Measurements from ENCODE around the gene LRRC8B.

The LRRC8B gene

DNA sequence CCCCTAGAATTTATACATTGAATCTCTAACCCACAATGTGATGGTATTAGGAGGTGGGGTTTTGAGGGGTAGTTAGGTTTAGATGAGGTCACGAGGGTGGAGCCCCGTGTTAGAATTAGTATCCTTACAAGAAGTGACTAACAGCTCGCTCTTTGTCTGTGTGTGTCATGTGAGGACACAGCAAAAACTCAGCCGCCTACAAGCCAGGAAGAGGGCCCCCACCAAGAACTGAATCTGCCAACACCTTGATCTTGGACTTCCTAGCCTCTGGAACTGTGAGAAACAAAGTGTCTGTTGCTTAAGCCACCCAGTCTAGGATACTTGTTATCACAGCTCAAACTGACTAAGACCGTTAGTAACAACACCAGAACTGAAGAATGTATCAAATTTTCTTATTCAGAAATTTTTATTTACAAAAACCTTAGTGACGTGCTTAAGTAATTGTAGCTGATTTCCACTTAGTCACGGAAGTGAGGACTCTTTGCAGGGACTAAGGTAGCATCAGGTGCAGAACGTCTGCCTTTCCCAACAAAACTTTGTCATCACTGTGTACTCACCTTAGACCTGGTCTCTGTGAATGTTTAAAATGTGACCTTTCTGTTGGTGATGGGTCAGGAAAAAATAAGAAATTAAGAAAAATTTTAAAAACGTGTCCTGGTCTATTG lies 83.8 kb downstream of the LRRC8B start:
- H3K4me3 ChIP-seq (ENCODE audit: low read length): no peak overlapping the region
- TF ChIP-seq, protein P1, sequence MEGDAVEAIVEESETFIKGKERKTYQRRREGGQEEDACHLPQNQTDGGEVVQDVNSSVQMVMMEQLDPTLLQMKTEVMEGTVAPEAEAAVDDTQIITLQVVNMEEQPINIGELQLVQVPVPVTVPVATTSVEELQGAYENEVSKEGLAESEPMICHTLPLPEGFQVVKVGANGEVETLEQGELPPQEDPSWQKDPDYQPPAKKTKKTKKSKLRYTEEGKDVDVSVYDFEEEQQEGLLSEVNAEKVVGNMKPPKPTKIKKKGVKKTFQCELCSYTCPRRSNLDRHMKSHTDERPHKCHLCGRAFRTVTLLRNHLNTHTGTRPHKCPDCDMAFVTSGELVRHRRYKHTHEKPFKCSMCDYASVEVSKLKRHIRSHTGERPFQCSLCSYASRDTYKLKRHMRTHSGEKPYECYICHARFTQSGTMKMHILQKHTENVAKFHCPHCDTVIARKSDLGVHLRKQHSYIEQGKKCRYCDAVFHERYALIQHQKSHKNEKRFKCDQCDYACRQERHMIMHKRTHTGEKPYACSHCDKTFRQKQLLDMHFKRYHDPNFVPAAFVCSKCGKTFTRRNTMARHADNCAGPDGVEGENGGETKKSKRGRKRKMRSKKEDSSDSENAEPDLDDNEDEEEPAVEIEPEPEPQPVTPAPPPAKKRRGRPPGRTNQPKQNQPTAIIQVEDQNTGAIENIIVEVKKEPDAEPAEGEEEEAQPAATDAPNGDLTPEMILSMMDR (conservative IDR thresholded peaks at IDR 0.05; ENCODE audit: low read depth, low read length): no peak
- DNase-seq (ENCODE audit: low read depth): no peak

- H3K4me3 ChIP-seq (ENCODE audit: low read length): no peak overlapping the region
- no peak for DNase-seq (ENCODE audit: low read depth)
- TF ChIP-seq, protein P1 (conservative IDR thresholded peaks at IDR 0.05; ENCODE audit: low read depth, low read length): no peak
Observed at GRCh38 chr1:89608984-89609725, 84.5 kb downstream of the LRRC8B start.

DNA sequence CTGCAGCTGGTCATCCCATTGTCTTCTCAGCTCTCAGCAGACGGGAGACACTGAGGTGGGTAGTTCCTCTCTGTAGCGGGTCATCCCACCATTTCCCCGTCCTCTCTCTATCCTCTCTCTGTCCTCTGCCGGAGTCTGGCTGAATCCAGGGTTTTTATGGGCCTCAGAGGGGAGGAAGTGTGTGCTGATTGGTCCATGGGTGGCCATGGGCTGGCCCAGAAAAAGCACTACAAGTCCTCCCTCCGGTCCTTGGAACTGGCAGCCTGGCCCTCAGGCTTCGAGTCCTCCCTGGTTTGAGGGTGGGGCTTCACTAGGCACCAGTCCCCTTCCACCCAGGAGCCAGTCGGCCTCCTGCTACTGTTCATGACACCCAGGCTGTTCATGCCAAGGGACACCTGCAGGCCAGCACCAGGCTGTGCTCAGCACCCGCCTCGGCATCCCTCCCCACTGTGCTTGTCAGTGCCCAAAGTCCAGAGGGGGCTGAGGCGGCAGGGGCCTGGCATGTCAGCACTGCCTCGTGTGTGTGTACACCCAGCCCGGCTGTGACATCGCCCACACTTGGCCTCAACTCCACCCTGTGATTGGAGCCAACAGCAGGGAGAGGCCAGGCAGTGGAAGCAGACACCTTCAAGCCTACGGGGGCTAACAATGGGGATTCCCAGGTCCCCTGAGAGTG lies 85.3 kb downstream of the LRRC8B start:
- H3K4me3 ChIP-seq (ENCODE audit: low read length): no peak overlapping the region
- TF ChIP-seq, protein P1 (conservative IDR thresholded peaks at IDR 0.05; ENCODE audit: low read depth, low read length): no peak
- DNase-seq (ENCODE audit: low read depth): no peak

DNA sequence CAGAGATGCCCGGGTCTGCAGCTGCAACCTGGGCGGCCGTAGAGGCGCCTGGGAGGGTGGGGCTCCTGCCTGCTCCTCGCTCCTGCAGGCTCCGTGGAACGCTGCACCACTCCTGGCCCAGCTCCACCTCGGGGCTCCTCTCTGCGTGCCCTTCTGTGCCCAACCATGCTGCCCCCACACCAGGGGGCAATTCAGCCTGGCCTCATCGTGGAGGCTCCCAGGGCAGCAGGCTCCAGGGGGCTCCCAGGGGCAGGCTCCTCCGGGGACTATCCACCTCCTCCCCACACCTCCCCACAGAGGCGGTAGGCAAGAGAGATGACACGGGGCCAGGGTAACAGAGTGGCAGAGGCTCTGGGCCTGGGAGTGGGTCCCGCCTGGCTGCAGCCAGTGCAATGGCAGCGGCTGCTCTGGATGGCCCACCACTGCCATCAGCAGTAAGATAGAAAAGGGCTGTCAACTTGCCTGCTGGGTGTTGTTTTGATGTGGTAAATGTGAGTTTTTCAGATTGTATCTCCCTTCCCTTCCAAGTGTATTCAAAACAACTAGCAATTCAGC lies 85.9 kb downstream of the LRRC8B start:
- TF ChIP-seq, protein P1 (conservative IDR thresholded peaks at IDR 0.05; ENCODE audit: low read depth, low read length): no peak
- no peak overlapping the region for H3K4me3 ChIP-seq (ENCODE audit: low read length)
- DNase-seq (ENCODE audit: low read depth): no peak

DNA sequence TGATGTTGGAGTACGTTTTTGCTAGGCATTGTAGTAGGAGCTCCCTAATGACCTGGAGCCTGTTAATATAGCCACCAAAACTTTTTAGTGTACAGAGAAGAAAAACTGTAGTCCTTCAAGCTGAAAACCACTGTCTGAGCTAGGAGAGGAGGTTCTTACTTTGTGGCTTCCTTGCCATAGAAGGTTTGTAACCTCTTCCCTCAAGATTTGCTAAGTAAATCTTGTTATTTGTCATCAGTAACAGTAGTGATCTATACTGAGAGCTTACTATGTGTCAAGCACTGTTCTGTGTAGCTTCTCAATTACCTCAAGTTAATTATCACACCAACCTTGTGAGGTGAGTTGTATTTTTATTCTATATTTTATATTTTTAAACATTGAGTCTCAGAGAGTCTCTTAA lies 87.1 kb downstream of the LRRC8B start:
- TF ChIP-seq, protein P1 (conservative IDR thresholded peaks at IDR 0.05; ENCODE audit: low read depth, low read length): no peak
- H3K4me3 ChIP-seq (ENCODE audit: low read length): no peak overlapping the region
- DNase-seq (ENCODE audit: low read depth): no peak

DNA sequence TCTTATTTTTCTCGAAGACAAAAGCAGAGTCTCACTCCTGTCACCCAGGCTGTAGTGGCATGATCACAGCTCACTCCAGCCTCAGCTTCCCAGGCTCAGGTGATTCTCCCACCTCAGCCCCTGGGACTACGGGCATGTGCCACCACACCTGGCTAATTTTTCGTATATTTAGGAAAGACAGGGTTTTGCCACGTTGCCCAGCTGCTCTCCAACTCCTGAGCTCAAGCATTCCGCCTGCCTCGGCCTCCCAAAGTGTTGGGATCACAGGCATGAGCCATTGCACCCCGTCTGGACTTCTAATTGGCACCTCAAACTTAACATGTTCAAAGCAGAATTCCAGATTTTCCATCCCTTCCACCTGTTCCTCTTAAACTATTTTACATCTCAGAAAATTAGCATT lies 89.3 kb downstream of the LRRC8B start:
- TF ChIP-seq, protein P1 (conservative IDR thresholded peaks at IDR 0.05; ENCODE audit: low read depth, low read length): no peak
- no peak overlapping the region for H3K4me3 ChIP-seq (ENCODE audit: low read length)
- DNase-seq (ENCODE audit: low read depth): no peak
